Stimulated activated effector memory CD8-positive, alpha-beta T cell treated with anti-CD3 and anti-CD28 coated beads, Interleukin-12 subunit alpha, Interleukin-12 subunit beta, amount 100 ng/mL, for 72 hours (primary cell): ENCODE data around the gene RASL12.
"Not testable (repeated sequence)": the region's sequence is repeated elsewhere in the genome, so short reads cannot be mapped to it uniquely, and the experiment has no call there.

Source experiments
- ATAC-seq: fragments of 150-1000 bp; cut with Tn5 transposase; 2 replicates; pipeline ENCODE4 v1.10.0; 2021
- DNase-seq, 2 donors: peaks; one replicate each; pipeline ENCODE4 v3.0.0; 2021 to 2022; ENCODE audit warnings: low spot score in 2 of 2
- H3K27ac Mint-ChIP-seq: one replicate; pipeline ENCODE4 v1.8.0; 2022; ENCODE audit warnings: mild to moderate bottlenecking, mixed read lengths
- H3K36me3 Mint-ChIP-seq: one replicate; pipeline ENCODE4 v1.8.0; 2022; ENCODE audit warnings: mild to moderate bottlenecking, mixed read lengths
- H3K4me1 Mint-ChIP-seq: one replicate; pipeline ENCODE4 v1.8.0; 2022; ENCODE audit warnings: mixed read lengths
- H3K4me3 Mint-ChIP-seq: one replicate; pipeline ENCODE4 v1.8.0; 2022; ENCODE audit warnings: mild to moderate bottlenecking, mixed read lengths
- H3K9me3 Mint-ChIP-seq: one replicate; pipeline ENCODE4 v1.8.0; 2022; ENCODE audit warnings: mixed read lengths

RASL12 gene

DNA sequence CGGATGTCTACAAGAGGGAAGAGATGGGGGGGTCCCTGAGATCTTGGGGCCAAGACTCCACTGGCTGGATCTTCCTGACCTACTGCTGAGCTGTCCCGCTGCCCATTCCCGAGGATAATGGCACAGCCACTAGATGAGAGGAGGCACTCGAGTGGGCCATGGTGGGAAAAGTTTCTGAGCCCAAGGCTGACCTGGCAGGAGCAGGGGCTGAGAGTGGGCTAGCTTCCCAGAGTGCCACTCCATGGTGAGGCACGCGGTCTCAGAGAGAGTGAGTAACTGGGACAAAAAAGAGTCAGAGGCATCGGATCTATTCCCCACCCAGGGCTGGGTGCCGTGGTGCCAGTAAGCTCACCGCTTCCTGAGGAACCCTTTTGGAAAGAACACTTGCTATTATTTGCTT, 11.7 kb downstream of the RASL12 start:
- Mint-ChIP-seq H3K27ac (no peak overlapping the region), H3K9me3 (no peaks in the 10 kb centered on the region), H3K4me3 (no peak overlapping the region), H3K36me3 (no peaks in the 10 kb centered on the region), H3K4me1 (peaks cover 4% of the 10 kb centered on the region)
- DNase-seq (no peak), ATAC-seq (no peak)

- no peak for DNase-seq
- no peak overlapping the region for H3K27ac Mint-ChIP-seq
- no peaks in the 10 kb centered on the region for H3K9me3 Mint-ChIP-seq
- H3K4me1 Mint-ChIP-seq: peaks cover 4% of the 10 kb centered on the region
- no peaks in the 10 kb centered on the region for H3K36me3 Mint-ChIP-seq
- no peak overlapping the region for H3K4me3 Mint-ChIP-seq
- ATAC-seq: peak; percentile 38
Observed at GRCh38 chr15:65055201-65055870, 12.5 kb downstream of the RASL12 start.

- ATAC-seq: peak; percentile 49
- Mint-ChIP-seq H3K9me3 (no peaks in the 10 kb centered on the region), H3K27ac (no peak overlapping the region), H3K4me1 (peaks cover 12% of the 10 kb centered on the region), H3K4me3 (no peak overlapping the region), H3K36me3 (no peaks in the 10 kb centered on the region)
- DNase-seq: peak; percentile 37 to 74
Observed at GRCh38 chr15:65054333-65055200, 13.2 kb downstream of the RASL12 start.

DNA sequence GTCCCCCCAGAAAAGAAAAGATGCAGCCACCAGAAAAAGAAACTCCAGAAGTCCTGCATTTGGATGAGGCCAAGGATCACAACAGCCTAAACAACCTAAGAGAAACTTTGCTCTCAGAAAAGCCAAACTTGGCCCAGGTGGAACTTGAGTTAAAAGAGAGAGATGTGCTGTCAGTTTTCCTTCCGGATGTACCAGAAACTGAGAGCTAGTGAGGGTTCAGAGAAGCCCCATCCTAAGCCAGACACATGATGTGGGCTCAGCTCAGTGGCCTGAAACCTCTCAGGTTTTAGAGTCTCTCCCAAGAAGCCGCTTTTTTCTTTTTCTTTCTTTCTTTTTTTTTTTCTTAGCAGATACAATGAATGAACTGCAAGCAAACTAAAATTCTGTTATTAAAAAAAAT, 14.8 kb downstream of the RASL12 start:
- ATAC-seq (no peak), DNase-seq (no peak)
- H3K4me3 Mint-ChIP-seq: no peak overlapping the region
- H3K9me3 Mint-ChIP-seq: no peaks in the 10 kb centered on the region
- no peaks in the 10 kb centered on the region for H3K36me3 Mint-ChIP-seq
- H3K27ac Mint-ChIP-seq: no peak overlapping the region
- H3K4me1 Mint-ChIP-seq: peaks cover 17% of the 10 kb centered on the region

- Mint-ChIP-seq H3K36me3 (no peaks in the 10 kb centered on the region), H3K4me3 (no peak overlapping the region), H3K4me1 (peaks cover 17% of the 10 kb centered on the region), H3K27ac (no peak overlapping the region), H3K9me3 (no peaks in the 10 kb centered on the region)
- no peak for DNase-seq
- ATAC-seq: no peak
Observed at GRCh38 chr15:65051266-65051665, 16.5 kb downstream of the RASL12 start.

DNA sequence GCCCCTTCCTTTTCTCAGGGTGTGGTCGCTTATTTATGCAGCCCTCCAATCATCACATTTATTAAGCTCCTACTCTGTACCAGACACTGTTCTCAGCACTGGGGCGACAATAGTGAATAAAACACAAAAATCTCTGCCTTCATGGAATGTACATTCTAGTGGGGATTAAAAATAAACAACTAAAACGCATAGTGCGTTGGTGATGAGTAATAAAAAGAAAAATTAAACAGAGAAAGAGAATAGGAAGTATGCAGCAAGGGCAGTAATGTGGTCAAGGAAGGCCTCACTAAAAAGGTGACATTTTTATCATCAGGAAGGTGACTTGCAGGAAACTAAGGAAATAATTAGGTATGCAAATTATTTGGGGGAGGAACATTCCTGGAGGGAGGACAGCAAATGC, 17.5 kb downstream of the RASL12 start:
- no peaks in the 10 kb centered on the region for H3K36me3 Mint-ChIP-seq
- H3K27ac Mint-ChIP-seq: no peak overlapping the region
- ATAC-seq (no peak), DNase-seq (no peak)
- H3K4me1 Mint-ChIP-seq: peaks cover 12% of the 10 kb centered on the region
- H3K4me3 Mint-ChIP-seq: no peak overlapping the region
- H3K9me3 Mint-ChIP-seq: no peaks in the 10 kb centered on the region

- DNase-seq: peak; percentile 77 to 88
- no peaks in the 10 kb centered on the region for H3K9me3 Mint-ChIP-seq
- H3K27ac Mint-ChIP-seq: peak overlapping the region; percentile 63
- peak; percentile 96 for ATAC-seq
- H3K4me3 Mint-ChIP-seq: peak overlapping the region; percentile 54
- peaks cover 12% of the 10 kb centered on the region for H3K4me1 Mint-ChIP-seq
- no peaks in the 10 kb centered on the region for H3K36me3 Mint-ChIP-seq
Observed at GRCh38 chr15:65049418-65049840, 18.4 kb downstream of the RASL12 start.

- Mint-ChIP-seq H3K36me3 (no peaks in the 10 kb centered on the region), H3K4me3 (no peak overlapping the region), H3K9me3 (no peaks in the 10 kb centered on the region), H3K4me1 (peaks cover 12% of the 10 kb centered on the region), H3K27ac (no peak overlapping the region)
- ATAC-seq (no peak), DNase-seq (no peak)
Observed at GRCh38 chr15:65048241-65048640, 19.6 kb downstream of the RASL12 start.

GRCh38 chr15:65044724-65045481, 22.9 kb downstream of the RASL12 start, which contains the start of gene SLC51B:
Gene SLC51B, plus strand, starts transcription at chr15:65045387. Its CDS starts 4,618 bp downstream, at chr15:65050005.
- Mint-ChIP-seq H3K27ac (no peak within 1 kb of the TSS), H3K4me3 (no peak within 1 kb of the TSS), H3K36me3 (no peaks in the 10 kb centered on the region), H3K4me1 (peaks cover 8% of the 10 kb centered on the region), H3K9me3 (no peaks in the 10 kb centered on the region)
- no peak for DNase-seq
- no peak for ATAC-seq

DNA sequence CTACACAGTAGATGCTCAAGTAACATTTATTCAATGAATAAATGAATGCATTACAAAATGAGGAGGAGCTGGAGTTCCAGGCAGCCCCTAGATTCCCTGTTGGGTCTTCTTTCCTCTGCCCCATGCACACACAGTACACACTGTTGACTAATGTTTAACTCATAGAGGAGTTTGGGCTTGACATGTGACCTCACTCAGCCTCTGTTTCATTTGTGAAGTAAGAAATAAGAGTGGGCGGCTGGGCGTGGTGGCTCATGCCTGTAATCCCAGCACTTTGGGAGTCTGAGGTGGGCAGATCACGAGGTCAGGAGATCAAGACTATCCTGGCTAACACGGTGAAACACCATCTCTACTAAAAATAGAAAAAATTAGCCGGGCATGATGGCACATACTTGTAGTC, 23.6 kb downstream of the RASL12 start:
- not testable (repeated sequence) for H3K4me3 Mint-ChIP-seq, H3K4me1 Mint-ChIP-seq, H3K9me3 Mint-ChIP-seq, H3K27ac Mint-ChIP-seq, H3K36me3 Mint-ChIP-seq, DNase-seq
- peak; percentile 73 for ATAC-seq

DNA sequence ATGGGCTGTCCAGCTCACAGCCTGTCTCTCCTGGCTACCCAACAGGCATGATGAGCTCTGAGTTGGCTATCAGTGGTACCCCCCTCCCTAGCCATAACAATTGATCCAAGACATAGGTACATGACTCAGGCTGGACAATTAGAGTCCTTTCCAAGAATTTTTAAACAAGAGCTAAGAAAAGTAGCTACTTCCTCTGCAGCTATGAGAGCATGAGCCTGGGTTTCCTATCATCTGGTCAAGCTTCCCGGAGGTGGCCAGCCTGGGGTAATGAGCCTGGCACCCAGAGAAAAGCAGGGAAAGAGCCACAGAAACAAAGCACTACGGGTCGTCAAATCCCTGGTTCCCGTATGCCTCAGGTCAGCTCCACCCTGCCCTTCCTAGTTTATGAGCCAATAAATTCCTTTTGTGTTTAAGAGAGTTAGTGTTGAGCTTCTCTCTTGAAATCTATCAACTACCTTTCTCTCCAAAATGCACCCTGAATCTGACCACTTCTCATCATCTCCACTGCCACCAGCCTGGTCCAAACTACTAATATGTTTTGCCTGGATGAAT, 24.9 kb downstream of the RASL12 start:
- Mint-ChIP-seq H3K36me3 (no peaks in the 10 kb centered on the region), H3K9me3 (no peaks in the 10 kb centered on the region), H3K4me1 (no peaks in the 10 kb centered on the region), H3K27ac (no peak overlapping the region), H3K4me3 (no peak overlapping the region)
- no peak for ATAC-seq
- DNase-seq: no peak

DNA sequence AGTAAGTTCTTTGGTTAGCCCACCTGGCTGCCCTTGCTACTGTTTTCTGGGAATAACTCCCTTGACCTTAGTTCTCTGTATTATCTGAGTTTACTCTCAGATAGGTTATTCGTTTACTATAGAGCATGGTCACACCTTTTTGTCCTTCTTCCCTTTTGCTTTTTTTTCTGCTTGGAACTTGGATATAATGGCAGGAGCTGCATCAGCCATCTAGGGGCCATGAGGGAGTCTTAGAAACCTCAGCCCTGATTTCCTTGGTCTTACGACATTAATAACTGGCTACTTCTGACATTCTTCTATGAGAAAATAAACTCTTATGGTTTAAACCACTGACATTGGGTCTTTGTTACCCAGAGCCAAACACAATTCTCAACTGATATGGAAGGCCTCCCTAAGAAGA, 26.0 kb downstream of the RASL12 start:
- Mint-ChIP-seq H3K27ac (no peak overlapping the region), H3K9me3 (no peaks in the 10 kb centered on the region), H3K4me1 (no peaks in the 10 kb centered on the region), H3K4me3 (no peak overlapping the region), H3K36me3 (no peaks in the 10 kb centered on the region)
- no peak for DNase-seq
- no peak for ATAC-seq

DNA sequence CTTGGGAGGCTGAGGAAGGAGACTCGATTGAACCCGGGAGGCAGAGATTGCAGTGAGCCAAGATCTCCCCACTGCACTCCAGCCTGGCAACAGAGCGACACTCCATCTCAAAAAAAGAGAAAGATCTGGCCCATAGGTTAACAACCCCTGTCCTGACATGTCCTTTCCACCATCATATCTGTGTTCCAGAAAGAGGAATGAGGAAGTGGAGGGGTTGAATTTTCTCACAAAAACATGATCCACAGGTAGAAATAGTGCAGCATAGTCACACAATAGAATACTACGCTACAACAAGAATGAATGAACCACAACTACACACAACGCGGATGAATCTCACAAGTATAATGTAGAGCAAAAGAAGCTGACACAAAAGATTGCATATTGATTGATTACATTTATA, 27.3 kb downstream of the RASL12 start:
- ATAC-seq (no peak), DNase-seq (no peak)
- H3K4me3 Mint-ChIP-seq: no peak overlapping the region
- no peaks in the 10 kb centered on the region for H3K36me3 Mint-ChIP-seq
- H3K27ac Mint-ChIP-seq: no peak overlapping the region
- H3K4me1 Mint-ChIP-seq: no peaks in the 10 kb centered on the region
- H3K9me3 Mint-ChIP-seq: no peaks in the 10 kb centered on the region

DNA sequence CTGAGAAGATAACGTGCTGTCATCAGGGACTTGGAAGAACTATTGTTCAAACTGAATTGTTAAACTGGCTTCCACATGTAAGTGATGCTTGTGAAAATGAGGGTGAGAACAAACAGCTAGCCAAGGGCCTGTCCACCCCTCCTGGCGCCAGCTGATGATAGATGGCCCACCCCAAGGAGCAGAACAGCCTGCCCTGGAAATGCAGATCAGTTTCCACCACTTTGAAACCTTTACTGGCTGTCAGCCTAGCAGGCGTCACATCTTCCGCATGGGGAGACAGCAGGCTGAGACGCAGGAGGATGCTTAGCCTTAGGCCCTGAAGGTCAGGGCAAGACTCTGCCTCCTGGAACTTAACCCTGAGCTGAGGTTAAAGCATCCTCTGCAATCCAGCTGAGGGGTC, 29.0 kb downstream of the RASL12 start:
- H3K9me3 Mint-ChIP-seq: no peaks in the 10 kb centered on the region
- no peaks in the 10 kb centered on the region for H3K4me1 Mint-ChIP-seq
- H3K4me3 Mint-ChIP-seq: no peak overlapping the region
- no peak for ATAC-seq
- no peak for DNase-seq
- H3K27ac Mint-ChIP-seq: no peak overlapping the region
- H3K36me3 Mint-ChIP-seq: no peaks in the 10 kb centered on the region

DNA sequence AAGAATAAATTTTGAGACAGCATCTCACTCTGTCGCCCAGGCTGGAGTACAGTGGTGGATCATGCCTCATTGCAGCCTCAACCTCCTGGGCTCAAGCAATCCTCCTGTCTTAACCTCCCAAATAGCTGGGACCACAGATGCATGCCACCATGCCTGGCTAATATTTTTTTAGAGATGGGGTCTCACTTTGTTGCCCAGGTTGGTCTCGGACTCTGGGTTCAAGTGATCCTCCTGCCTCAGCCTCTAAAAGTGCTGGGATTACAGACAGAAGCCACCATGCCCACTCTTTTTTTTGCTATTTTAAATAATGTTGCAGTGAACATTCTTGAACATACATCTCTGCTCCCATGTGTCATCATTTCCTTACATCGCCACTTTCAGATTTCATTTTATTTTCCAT, 29.4 kb downstream of the RASL12 start:
- Mint-ChIP-seq H3K4me1 (peaks cover under 1% of the 10 kb centered on the region), H3K4me3 (no peak overlapping the region), H3K27ac (no peak overlapping the region), H3K9me3 (no peaks in the 10 kb centered on the region), H3K36me3 (no peaks in the 10 kb centered on the region)
- DNase-seq (no peak), ATAC-seq (no peak)
